HG03280 (cell line): ENCODE results near the gene PIGU.
"Not testable (repeated sequence)": the region's sequence is repeated elsewhere in the genome, so short reads cannot be mapped to it uniquely, and the experiment has no call there.

Source experiments
- ATAC-seq: cut with Tn5 transposase; IDR thresholded peaks from one replicate; pipeline ENCODE4 v1.9.1; 2021; ENCODE audit warnings: mild to moderate bottlenecking, moderate library complexity; ENCODE audit not compliant: unreplicated experiment

PIGU gene

DNA sequence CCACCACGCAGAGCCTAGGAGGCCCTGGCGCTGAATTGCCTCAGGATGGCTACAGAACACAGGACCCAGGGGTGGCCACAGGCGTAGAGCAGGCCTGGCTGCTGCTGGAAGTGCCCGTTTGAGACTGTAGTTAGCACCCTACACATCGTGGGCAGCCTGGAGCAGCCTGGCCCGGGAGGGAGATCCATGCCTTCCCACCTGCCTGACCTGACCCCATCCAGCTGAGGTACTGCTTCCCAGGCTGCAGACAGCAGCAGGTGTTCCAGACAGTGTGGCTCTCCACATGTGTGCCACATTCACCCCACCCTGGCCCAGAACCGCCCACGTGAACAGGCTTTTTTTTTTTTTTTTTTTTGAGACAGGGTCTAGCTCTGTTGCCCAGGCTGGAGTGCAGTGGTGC, 139.2 kb downstream of the PIGU start:
- no peak for ATAC-seq

DNA sequence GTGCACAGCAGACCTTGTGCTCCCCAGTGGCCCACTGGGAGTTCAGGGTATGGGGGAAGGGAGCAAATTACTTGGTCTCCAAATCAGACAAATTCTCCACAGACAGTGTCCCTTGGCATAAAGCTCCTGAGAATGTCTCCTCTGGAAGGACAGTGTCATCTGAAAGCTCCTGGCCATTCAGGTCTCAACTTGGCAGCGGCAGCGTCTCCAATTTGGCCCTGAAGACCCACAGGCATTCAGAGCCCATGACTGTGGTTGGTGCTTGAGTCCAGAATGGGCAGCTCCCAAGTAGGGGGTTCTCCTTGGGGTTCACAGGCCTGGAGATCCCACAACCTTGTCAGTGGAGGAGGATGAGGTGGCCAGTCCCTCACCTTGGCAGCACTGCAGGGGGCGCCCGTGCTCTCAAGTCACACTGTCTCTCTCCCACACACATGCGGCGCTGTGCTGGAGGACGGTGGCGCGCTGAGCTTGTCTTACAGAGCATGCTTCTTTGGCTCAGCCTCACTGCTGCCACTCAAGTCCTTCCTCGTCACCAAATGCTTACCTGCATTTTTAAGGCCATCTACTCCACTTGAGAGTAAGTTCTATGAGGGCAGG, 140.0 kb downstream of the PIGU start:
- no peak for ATAC-seq

DNA sequence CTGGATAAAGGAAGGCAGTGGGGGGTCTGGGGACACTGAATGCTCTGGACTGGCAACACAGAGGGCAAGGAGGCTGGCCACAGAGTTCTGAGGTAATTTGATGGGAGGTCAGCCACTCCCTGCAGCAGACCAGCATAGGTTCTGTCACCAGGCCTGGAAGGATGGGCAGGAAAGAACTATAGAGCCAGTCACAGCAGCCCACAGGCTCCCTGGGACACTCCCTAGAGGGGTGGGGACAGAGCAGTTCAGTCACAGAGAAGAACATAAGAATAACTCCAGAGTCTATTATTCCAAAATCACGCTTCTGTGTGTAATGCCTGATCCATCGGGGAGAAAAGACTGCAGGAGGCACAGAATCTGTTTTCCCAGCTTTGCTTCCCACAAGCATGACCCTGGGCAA, 141.0 kb downstream of the PIGU start:
- ATAC-seq, result no peak

DNA sequence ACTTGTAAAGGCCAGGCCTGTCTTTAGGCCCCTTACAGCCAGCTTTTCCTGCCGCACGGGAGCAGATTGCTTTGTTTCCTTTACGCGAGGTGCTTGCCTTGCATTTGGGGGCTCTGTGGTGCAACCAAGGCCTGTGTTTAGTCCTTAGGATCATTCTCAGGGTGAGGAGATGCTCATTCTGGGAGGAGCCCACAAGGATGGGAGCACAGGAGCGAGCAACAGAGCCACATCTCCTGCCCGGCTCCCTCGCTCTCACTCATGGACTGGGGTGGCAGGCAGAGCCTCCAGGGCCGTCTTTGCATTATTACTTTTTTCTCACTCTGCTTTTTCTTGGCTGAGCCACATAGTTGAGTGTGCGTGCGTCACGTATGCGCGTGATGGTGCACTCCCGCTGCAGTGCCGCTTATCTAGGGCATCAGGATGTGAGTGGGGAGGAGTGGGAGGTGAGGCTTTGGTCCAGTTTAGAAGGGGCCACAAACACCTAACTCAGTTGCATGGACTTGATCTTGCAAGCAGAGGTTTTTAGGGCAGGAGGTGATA, 141.5 kb downstream of the PIGU start:
- ATAC-seq, result no peak

DNA sequence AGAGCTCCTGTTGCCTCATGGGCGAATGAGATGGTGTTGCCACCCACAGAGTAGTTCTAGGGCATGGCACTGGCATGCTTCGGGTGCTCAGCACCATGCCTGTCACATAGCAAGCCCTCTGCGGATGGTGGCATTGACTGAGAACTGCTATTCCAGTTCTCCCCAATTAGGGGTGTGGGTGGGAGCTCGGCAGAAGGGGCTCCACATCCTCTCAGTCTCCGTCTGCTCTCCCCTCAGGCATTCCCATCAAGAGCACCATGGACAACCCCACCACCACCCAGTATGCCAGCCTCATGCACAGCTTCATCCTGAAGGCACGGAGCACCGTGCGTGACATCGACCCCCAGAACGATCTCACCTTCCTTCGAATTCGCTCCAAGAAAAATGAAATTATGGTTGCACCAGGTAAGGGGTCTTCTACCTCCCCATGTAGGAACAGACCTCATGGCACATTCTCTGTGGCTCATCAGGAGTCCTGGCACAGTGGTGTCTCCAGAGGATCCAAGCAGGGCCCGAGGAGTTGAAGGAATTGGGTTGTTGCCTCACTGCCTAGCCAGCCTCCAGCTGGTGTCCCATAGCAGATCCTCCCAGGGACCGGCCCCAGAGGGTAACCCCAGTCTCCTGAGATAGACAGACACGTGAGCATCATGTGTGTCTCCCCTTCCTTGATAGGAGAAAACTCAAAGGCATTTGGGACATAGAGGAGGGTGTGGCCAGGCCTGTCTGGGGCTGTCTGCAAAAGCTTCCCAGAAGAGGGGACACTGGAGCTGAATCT, 142.3 kb downstream of the PIGU start:
- no peak for ATAC-seq

DNA sequence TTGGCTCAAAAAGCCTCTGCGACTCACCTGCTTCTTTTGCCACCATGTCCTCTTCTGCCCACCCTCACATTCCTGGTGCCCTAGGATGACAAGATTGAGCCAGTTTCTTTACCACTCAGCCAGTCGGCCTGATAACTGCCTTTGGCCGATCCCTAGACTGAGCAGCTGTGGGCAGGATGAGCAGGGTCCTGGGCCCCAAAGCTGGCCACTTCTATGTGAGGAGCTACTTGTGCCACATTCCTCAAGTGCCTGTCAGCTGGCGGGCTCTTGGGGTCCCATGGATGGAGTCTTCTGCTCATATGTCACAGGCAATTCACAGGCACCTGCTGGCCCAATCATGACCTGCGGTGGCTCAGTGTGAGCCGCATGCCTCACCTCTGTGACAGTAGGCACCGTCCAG, 144.1 kb downstream of the PIGU start:
- no peak for ATAC-seq

DNA sequence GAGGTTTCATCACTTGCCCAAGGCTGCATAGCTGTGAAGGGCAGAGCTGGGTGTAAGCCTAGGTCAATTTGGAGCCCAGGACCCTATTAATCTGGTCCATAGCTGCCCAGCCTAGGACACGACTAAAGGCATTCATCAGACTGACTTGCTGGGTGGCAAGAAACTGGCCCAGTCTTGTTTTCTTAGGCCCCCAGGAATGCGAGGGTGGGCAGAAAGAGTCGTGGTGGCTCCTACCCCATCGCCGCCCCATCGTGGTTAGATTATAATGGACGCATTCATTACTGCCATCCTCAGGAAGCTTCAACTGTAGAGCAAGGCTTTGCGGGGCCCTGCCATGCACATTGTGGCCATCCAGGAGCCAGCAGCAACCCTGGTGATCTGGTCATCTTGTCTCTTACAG, 144.6 kb downstream of the PIGU start:
- no peak for ATAC-seq

DNA sequence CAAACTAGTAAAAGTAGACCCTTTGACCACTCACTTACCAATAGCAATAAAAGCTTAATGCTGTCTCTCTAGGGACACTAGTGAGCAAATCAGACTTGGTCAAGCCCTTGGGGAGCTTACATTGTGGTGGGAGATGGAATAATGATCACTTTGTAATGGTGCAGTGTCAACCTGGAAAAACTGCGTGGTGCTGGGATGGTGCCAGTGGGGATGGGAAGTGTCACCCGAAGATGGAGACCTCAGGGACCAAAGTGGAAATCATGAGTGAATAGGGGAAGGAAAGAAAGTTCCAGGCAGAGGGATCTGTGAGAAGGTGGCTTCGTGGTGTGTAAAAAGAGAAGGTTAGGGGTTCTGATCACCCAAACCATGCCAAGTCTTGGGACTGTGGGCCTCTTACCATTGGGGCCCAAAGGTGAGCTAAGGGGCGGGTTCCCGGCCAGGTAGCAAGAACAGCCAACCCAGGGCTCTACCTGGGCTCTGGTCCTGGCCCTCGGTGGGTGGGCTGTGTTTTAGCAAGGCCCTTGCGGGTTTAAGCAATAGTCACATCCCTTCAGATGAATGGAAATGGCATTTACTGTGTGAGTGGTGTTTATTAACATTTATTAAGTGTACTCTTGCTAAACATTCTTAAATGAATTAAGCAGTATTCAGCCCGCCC, 145.2 kb downstream of the PIGU start:
- ATAC-seq, result no peak

DNA sequence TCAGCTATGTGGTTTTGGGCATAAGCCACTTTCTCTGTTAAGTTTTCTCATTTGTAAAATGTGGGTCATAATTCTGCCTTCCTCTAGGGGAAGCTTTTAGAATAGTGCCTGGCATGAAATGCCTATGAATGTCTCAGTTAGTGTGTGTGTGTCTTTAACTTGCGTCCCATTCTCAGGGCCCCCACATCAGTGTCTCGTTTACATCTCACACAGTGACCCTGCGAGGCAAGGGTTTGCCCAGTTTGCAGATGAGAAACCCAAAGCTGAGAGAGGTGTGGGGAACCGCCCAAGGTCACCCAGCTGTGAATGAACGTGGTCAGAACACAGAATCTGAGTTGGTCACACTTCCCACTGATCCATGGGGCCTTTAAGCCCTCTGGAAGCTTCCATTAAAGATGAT, 146.6 kb downstream of the PIGU start:
- ATAC-seq, result no peak

DNA sequence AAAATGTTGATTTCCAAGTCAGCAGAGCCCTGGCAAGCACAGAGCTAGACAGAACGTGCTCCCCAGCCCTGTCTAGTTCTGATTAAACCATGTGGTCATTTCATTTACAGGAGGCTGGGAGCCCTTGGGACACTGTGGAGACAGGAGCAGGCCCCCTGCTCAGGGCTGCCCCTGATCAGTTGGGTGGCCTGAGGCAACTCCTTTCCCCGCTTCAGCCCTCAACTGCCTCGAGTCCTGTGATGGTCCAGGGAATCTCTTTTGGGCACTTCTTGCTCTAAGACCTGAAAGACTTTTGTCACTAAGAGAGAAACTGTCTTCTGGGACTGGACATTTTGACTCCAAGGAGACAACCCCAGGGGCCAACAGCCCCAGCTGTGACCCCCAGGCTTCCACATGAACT, 147.2 kb downstream of the PIGU start:
- ATAC-seq, result no peak

DNA sequence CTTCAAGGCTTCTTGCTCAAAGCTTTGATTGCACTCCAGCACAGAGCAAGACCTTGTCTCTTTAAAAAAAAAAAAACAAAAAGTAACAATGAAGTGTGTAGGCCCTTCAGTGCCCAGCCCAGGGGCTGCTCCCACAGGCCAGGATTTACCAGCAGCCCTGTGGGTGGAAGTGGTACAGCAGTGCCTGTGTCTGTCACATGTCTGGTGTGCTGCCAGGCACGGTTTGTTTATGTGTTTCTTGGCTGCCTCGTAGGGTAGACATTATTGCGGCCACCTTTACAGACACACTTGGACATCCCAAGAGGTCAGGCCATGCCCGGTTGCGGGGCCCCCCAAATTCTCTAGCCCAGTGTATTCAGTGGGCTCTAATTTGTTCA, 148.0 kb downstream of the PIGU start:
- no peak for ATAC-seq

DNA sequence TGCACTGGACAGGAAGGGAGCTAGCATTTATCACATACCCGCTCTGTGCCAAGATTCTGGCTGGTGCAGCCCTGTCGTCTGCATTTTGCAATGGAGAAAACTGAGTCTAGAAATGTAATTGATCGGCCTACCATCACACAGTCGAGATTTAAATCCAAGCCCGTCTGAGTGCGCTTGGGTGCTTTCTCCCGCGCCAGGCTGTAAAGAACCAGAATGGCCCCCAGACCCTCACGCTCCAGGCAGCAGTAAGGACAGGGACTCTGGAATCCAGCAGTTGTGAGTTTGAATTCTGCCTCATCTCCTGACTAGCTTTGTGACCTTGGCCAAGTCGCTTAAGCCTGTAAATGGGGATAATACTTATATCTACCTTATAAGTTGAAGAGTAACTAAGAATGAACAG, 149.9 kb downstream of the PIGU start:
- no peak for ATAC-seq

DNA sequence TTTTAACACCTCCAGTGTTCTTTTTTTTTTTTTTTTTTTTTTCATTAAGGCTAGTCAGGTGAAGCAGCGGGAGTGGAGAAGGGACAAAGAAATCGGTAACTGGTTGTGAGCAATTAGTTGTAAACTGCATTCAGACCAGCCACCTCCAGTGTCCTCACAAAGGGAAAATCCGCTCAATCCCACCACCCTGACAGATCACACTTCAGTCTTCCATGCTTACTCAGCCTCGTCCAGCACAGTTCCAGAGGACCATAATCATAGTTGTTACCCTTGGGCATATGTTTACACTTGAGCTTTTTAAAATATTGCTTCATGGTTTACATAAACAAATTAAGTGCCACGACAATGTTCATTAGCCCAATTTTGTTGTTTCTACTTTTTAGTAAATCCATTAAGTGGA, 150.4 kb downstream of the PIGU start:
- ATAC-seq, result no peak

DNA sequence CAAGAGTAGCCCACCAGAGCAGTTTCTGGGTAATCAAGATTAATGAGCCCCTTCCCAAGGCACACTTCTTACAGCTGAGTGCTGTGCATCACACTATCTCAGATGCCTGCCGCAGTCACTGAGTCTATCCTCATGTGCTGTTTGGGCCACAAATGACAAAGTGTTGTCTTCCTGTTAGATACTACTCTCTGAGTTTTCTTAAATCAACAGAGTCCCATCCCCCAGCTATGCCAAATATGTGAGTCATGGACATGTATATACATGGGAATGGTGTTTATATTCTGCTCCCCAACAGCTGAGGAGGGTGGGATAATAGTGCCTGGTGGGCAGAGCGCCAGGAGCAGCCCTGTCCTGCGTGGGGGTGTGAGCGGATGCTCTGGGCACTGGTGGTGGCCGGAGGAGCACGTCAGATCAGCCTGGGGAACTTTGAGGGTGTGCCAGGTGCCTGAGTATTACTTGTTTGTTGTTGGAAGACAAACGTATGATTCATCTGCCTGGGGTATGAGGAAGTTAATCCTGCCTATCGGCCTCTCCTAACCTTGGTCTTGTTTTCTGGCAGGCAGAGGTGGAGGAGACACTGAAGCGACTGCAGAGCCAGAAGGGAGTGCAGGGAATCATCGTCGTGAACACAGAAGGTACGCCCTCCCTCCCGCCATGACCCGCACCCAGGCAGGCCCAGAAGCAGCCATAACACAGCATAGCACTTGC, 151.0 kb downstream of the PIGU start:
- ATAC-seq, result no peak

DNA sequence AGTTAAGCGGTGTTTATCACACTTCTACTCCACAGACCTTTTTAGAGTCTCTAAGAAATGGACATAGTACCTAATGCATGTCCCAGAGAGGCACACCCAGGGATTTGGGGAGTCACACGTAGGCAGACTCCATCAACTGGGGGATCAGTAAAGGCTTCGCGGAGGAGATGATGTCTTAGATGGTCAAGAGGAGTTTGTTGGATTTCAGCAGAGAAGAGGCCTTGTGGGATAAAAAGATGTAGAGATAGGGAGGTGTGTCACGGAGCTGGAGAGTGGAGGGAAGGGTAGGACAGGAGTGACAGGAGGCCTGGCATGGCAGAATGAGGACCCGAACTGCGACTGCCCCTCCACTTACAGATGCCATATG, 151.6 kb downstream of the PIGU start:
- ATAC-seq, result no peak

DNA sequence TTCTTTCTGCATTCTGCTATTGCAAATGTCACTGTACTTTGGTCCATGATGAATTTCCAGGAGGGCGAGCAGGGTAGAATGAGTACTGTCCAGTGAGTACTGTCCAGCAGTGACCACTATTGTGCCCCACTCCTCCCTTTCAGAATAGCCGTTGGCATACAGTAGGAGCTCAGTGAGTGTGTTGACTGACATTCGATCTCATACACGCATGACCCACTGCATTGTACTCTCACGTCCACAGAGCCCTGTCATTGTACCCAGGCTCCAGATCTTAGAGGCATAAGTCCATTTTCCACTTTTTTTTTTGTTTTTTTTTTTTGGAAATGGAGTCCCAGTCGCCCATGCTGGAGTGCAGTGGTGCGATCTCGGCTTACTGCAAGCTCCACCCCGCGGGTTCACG, 152.5 kb downstream of the PIGU start:
- no peak for ATAC-seq

DNA sequence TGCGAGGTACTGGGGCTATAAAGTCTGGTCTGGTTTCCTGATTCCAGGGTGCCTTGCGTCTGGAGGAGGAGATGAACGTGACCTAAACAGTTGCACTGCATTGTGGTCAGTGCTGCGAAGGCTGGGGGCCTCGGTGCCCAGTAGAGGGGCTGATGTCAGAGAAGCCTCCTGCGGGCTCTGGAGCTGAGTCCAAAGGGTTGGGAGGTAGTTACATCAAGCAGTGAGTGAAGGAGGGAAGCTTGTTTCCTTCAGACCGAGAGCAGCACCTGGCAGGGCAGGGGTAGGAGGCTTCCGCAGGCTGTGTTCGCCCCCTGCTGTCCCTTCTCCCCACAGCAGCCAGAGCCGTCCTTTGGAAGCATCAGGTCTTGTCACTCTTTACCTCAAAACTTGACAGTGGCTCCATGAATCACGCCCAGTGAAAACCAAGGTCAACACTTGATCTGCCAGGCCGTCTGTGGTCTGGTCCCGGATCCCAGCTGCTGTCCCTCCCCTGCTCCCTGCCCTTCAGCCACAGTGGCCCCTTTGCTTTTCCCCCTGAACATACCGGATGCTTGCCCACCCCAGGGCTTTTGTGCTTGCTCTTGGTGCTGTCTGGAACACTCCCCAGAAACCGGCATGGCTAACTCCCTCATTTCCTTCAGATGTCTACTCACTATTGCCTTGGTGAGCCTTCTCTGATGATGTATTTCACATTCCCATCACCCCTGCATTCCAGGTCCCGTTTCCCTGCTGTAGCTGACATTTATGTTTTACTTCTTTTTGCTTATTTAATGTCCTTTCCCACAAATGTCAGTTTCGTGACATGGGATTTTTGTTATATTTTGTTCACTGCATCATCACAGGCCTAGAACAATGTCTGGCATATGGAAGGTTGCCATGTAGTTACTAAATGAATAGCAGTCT, 153.7 kb downstream of the PIGU start:
- ATAC-seq, result no peak

DNA sequence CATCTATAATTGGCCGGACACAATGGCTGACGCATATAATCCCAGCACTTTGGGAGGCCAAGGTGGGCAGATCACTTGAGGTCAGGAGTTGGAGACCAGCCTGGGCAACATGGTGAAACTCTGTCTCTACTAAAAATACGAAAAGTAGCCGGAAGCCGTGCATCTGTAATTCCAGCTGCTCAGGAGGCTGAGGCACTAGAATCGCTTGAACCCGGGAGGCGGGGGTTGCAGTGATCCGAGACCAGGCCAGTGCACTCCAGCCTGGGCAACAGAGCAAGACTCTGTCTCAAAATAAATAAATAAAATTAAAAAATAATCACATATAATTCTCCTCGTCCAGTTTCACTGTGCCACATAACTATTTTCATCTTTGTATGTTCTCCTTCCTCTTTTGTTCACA, 157.1 kb downstream of the PIGU start:
- ATAC-seq, result not testable (repeated sequence)

DNA sequence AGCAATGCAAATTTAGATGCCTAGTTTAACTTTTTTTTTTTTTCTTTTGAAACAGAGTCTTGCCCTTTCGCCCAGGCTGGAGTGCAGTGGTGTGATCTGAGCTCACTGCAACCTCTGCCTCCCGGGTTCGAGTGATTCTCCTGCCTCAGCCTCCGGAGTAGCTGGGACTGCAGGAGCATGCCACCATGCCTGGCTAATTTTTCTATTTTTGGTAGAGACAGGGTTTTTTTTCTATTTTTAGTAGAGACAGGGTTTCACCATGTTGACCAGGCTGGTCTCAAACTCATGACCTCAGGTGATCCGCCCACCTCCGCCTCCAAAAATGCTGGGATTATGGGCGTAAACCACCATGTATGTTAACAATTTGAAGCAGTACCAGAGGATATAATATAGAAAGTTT, 158.0 kb downstream of the PIGU start:
- ATAC-seq, result not testable (repeated sequence)

DNA sequence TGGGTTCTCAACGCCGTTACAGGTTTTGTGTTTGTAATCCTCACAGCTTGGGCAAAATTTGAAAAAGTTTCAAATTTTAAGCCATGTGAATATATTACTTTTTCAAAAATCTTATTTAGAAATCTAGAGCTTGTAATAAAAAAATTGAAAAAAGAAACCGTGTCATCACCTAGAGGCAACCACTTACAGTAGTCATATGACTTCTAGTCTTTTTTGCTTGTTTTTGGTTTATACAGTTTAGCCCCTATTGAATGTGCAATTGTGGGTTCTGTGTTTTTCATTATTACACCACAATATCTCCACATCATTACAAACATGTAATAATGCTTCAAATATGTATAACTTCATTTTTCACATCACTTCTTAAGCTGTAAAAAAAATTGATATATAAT, 159.8 kb downstream of the PIGU start:
- ATAC-seq, result no peak
